Stimulated activated CD4-positive, alpha-beta T cell treated with anti-CD3 and anti-CD28 coated beads, TNF-alpha, amount 100 ng/mL, for 1 hour (primary cell): ENCODE data around the gene CNTROB.

Source experiments
- DNase-seq, 3 donors: peaks; one replicate each; pipeline ENCODE4 v3.0.0-alpha.2; 2020; ENCODE audit warnings: low read depth in 3 of 3, low spot score in 1 of 3

Gene CNTROB

GRCh38 chr17:7987112-7987893 is 55.3 kb downstream of the CNTROB start:
- no peak for DNase-seq

DNA sequence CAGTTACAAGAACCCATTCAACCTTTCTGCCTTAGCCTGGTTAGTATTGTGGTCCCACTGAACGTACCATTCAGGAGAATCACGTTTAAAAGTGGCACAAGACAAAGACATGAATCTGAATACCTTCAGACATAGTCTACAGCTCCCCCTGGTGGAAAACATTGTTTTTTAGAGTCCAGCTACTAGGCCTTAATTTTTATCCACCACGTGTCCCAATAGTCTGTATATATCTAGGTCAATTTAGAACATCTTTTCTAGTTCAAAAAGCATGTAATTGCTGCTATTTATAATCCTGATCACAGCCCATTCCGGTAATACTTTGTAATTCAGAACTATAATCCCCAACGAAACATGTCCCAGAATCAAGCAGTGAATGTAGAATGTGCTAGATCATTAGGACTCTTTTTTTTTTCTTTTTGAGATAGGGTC is 56.8 kb downstream of the CNTROB start:
- DNase-seq, result peak in 1 of 3 donors; percentile 13

GRCh38 chr17:7989781-7990655 is 58.0 kb downstream of the CNTROB start:
- peak; percentile 73 to 99 (median 84) for DNase-seq

- no peak for DNase-seq
Measured at GRCh38 chr17:7992516-7992915, 60.5 kb downstream of the CNTROB start.

GRCh38 chr17:7992924-7993323 is 60.9 kb downstream of the CNTROB start:
- DNase-seq, result no peak

GRCh38 chr17:7993972-7994589 is 62.1 kb downstream of the CNTROB start:
- DNase-seq, result no peak

GRCh38 chr17:7995724-7996123 is 63.7 kb downstream of the CNTROB start:
- no peak for DNase-seq

GRCh38 chr17:7997186-7997585 is 65.2 kb downstream of the CNTROB start:
- no peak for DNase-seq
